ENCODE measurements around the gene KRTAP10-9. TPM values are rescaled to one million over a fixed set of nuclear protein-coding genes. Genes with fewer than 3 reads are reported as not detected.

Gene KRTAP10-9
- total and polyA plus RNA-seq, 2 of the 8 experiments (the other 6 are each of a cell fraction or from before 2014, with no cell fraction given): not detected

GRCh38 chr21:44650973-44651675 is 24.2 kb downstream of the KRTAP10-9 start (continued):
- TF ChIP-seq RNF2 (IDR thresholded peaks at IDR 0.05; ENCODE audit: borderline replicate concordance, low read depth, low read length, missing control alignments, poor library complexity, severe bottlenecking): no peak
- TF ChIP-seq GABPA (IDR thresholded peaks at IDR 0.05; ENCODE audit: borderline replicate concordance, insufficient read depth, low read length): no peak
- no peak for TF ChIP-seq CBX8 (IDR thresholded peaks at IDR 0.05; ENCODE audit: borderline replicate concordance, low read depth, low read length)
- TF ChIP-seq, protein P1, sequence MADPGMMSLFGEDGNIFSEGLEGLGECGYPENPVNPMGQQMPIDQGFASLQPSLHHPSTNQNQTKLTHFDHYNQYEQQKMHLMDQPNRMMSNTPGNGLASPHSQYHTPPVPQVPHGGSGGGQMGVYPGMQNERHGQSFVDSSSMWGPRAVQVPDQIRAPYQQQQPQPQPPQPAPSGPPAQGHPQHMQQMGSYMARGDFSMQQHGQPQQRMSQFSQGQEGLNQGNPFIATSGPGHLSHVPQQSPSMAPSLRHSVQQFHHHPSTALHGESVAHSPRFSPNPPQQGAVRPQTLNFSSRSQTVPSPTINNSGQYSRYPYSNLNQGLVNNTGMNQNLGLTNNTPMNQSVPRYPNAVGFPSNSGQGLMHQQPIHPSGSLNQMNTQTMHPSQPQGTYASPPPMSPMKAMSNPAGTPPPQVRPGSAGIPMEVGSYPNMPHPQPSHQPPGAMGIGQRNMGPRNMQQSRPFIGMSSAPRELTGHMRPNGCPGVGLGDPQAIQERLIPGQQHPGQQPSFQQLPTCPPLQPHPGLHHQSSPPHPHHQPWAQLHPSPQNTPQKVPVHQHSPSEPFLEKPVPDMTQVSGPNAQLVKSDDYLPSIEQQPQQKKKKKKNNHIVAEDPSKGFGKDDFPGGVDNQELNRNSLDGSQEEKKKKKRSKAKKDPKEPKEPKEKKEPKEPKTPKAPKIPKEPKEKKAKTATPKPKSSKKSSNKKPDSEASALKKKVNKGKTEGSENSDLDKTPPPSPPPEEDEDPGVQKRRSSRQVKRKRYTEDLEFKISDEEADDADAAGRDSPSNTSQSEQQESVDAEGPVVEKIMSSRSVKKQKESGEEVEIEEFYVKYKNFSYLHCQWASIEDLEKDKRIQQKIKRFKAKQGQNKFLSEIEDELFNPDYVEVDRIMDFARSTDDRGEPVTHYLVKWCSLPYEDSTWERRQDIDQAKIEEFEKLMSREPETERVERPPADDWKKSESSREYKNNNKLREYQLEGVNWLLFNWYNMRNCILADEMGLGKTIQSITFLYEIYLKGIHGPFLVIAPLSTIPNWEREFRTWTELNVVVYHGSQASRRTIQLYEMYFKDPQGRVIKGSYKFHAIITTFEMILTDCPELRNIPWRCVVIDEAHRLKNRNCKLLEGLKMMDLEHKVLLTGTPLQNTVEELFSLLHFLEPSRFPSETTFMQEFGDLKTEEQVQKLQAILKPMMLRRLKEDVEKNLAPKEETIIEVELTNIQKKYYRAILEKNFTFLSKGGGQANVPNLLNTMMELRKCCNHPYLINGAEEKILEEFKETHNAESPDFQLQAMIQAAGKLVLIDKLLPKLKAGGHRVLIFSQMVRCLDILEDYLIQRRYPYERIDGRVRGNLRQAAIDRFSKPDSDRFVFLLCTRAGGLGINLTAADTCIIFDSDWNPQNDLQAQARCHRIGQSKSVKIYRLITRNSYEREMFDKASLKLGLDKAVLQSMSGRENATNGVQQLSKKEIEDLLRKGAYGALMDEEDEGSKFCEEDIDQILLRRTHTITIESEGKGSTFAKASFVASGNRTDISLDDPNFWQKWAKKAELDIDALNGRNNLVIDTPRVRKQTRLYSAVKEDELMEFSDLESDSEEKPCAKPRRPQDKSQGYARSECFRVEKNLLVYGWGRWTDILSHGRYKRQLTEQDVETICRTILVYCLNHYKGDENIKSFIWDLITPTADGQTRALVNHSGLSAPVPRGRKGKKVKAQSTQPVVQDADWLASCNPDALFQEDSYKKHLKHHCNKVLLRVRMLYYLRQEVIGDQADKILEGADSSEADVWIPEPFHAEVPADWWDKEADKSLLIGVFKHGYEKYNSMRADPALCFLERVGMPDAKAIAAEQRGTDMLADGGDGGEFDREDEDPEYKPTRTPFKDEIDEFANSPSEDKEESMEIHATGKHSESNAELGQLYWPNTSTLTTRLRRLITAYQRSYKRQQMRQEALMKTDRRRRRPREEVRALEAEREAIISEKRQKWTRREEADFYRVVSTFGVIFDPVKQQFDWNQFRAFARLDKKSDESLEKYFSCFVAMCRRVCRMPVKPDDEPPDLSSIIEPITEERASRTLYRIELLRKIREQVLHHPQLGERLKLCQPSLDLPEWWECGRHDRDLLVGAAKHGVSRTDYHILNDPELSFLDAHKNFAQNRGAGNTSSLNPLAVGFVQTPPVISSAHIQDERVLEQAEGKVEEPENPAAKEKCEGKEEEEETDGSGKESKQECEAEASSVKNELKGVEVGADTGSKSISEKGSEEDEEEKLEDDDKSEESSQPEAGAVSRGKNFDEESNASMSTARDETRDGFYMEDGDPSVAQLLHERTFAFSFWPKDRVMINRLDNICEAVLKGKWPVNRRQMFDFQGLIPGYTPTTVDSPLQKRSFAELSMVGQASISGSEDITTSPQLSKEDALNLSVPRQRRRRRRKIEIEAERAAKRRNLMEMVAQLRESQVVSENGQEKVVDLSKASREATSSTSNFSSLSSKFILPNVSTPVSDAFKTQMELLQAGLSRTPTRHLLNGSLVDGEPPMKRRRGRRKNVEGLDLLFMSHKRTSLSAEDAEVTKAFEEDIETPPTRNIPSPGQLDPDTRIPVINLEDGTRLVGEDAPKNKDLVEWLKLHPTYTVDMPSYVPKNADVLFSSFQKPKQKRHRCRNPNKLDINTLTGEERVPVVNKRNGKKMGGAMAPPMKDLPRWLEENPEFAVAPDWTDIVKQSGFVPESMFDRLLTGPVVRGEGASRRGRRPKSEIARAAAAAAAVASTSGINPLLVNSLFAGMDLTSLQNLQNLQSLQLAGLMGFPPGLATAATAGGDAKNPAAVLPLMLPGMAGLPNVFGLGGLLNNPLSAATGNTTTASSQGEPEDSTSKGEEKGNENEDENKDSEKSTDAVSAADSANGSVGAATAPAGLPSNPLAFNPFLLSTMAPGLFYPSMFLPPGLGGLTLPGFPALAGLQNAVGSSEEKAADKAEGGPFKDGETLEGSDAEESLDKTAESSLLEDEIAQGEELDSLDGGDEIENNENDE (IDR thresholded peaks at IDR 0.05; ENCODE audit: insufficient replicate concordance, low read length): no peak
- TF ChIP-seq ASH2L (IDR thresholded peaks at IDR 0.05; ENCODE audit: low read length): no peak
- TF ChIP-seq CHD2 (IDR thresholded peaks at IDR 0.05; ENCODE audit: low read length): no peak
- no peak for TF ChIP-seq CEBPB (IDR thresholded peaks at IDR 0.05; ENCODE audit: low read depth, low read length)

Measured in H1 (cell line).